IMR-90 (cell line): ENCODE results near the gene ERP29. TPM values are rescaled to one million over a fixed set of nuclear protein-coding genes. Genes with fewer than 3 reads are reported as not detected.

Source experiments
- ATAC-seq: fragments of 200-7000 bp; cut with Tn5 transposase; 2 replicates; pipeline ENCODE4 v1.9.1; 2020; ENCODE audit warnings: low read depth, mild to moderate bottlenecking, moderate library complexity
- BruUV-seq: library from RNA; stranded (reverse); fragments of 400-500 nt; replicated peaks from 2 replicates; lab custom pipeline; 2021; lab: Mats Ljungman, UMichigan
- CTCF ChIA-PET: fragments of 300-600 bp; formaldehyde crosslinking; extraction: SDS; loops from one replicate; lab custom pipeline; 2021; ENCODE audit warnings: antibody characterized with exemption; lab: Yijun Ruan, JAX
- POLR2A ChIA-PET: fragments of 300-600 bp; sonication (Branson Sonifier 250); formaldehyde crosslinking; loops from one replicate; lab custom pipeline; 2022; ENCODE audit warnings: antibody characterized with exemption; ENCODE audit not compliant: unreplicated experiment; lab: Charles Lee
- DNase-seq: peaks from one replicate; pipeline ENCODE4 v3.0.0; 2013
- H2AFZ ChIP-seq: replicated peaks from 2 replicates; pipeline ENCODE3; 2013; ENCODE audit warnings: low read length, mild to moderate bottlenecking; ENCODE audit not compliant: poor library complexity
- H2AK5ac ChIP-seq: 2 replicates; pipeline ENCODE4 v1.6.1; 2013; ENCODE audit warnings: low read depth, low read length, inconsistent platforms
- H2AK9ac ChIP-seq: replicated peaks from 2 replicates; pipeline ENCODE3; 2013; ENCODE audit warnings: mild to moderate bottlenecking, low read depth, low read length, moderate library complexity; ENCODE audit not compliant: poor library complexity
- H2BK120ac ChIP-seq: 2 replicates; pipeline ENCODE4 v1.6.1; 2013; ENCODE audit warnings: low read depth, low read length, inconsistent platforms
- H2BK15ac ChIP-seq: 3 replicates; pipeline ENCODE4 v1.6.1; 2013; ENCODE audit warnings: low read depth, low read length, inconsistent platforms
- H2BK20ac ChIP-seq: 2 replicates; pipeline ENCODE4 v1.6.1; 2013; ENCODE audit warnings: low read depth, mild to moderate bottlenecking, inconsistent platforms, low read length, moderate library complexity
- H2BK5ac ChIP-seq: 2 replicates; pipeline ENCODE4 v1.6.1; 2013; ENCODE audit warnings: mild to moderate bottlenecking, low read depth, low read length, inconsistent platforms; ENCODE audit not compliant: poor library complexity, severe bottlenecking
- H3K14ac ChIP-seq: replicated peaks from 2 replicates; pipeline ENCODE4 v1.6.1; 2013; ENCODE audit warnings: low read depth, low read length, inconsistent platforms
- H3K18ac ChIP-seq: 2 replicates; pipeline ENCODE4 v1.6.1; 2013; ENCODE audit warnings: low read depth, low read length, control low read depth
- H3K23ac ChIP-seq: 2 replicates; pipeline ENCODE4 v1.6.1; 2013; ENCODE audit warnings: low read depth, low read length, inconsistent platforms
- H3K27ac ChIP-seq: 2 replicates; pipeline ENCODE4 v1.5.1; 2013; ENCODE audit warnings: mild to moderate bottlenecking, control low read depth, low read length; ENCODE audit not compliant: insufficient read depth
- H3K27me3 ChIP-seq: 2 replicates; pipeline ENCODE4 v1.6.1; 2013; ENCODE audit warnings: low read length; ENCODE audit not compliant: control insufficient read depth, insufficient read depth
- H3K36me3 ChIP-seq: 2 replicates; pipeline ENCODE4 v1.6.1; 2013; ENCODE audit warnings: low read length, mixed read lengths; ENCODE audit not compliant: control insufficient read depth, insufficient read depth
- H3K4ac ChIP-seq: 2 replicates; pipeline ENCODE4 v1.6.1; 2013; ENCODE audit warnings: low read depth, low read length, inconsistent platforms
- H3K4me1 ChIP-seq: 2 replicates; pipeline ENCODE4 v1.6.1; 2013; ENCODE audit warnings: low read length, mixed read lengths; ENCODE audit not compliant: control insufficient read depth, insufficient read depth
- H3K4me2 ChIP-seq: 2 replicates; pipeline ENCODE4 v1.6.1; 2013; ENCODE audit warnings: low read depth, mild to moderate bottlenecking, control low read depth, low read length, moderate library complexity
- H3K4me3 ChIP-seq: 2 replicates; pipeline ENCODE4 v1.5.1; 2013; ENCODE audit warnings: low read depth, mild to moderate bottlenecking, control low read depth, low read length, moderate library complexity; ENCODE audit not compliant: insufficient read depth
- H3K56ac ChIP-seq: 2 replicates; pipeline ENCODE4 v1.6.1; 2013; ENCODE audit warnings: low read length, inconsistent platforms; ENCODE audit not compliant: insufficient read depth; ENCODE audit errors: extremely low read depth
- H3K79me1 ChIP-seq, 2 experiments: 2 replicates each; pipeline ENCODE4 v1.6.1; 2013; ENCODE audit warnings: low read length in 2 of 2, inconsistent platforms in 1 of 2, low read depth in 1 of 2
- H3K9ac ChIP-seq: 2 replicates; pipeline ENCODE4 v1.6.1; 2013; ENCODE audit warnings: low read depth, low read length, control low read depth
- H3K9me1 ChIP-seq: 2 replicates; pipeline ENCODE4 v1.6.1; 2013; ENCODE audit warnings: low read length, inconsistent platforms; ENCODE audit not compliant: insufficient read depth
- H3K9me3 ChIP-seq: 2 replicates; pipeline ENCODE4 v1.6.1; 2013; ENCODE audit warnings: low read length; ENCODE audit not compliant: control insufficient read depth, insufficient read depth
- H4K20me1 ChIP-seq: 2 replicates; pipeline ENCODE4 v1.6.1; 2013; ENCODE audit warnings: low read length, inconsistent platforms; ENCODE audit not compliant: insufficient read depth
- H4K5ac ChIP-seq: 2 replicates; pipeline ENCODE4 v1.6.1; 2013; ENCODE audit warnings: mild to moderate bottlenecking, low read depth, low read length, control low read depth
- H4K8ac ChIP-seq, 2 experiments: 2 replicates each; pipeline ENCODE4 v1.6.1; 2013; ENCODE audit warnings: low read depth in 2 of 2, low read length in 2 of 2, control low read depth in 1 of 2, inconsistent platforms in 1 of 2
- H4K91ac ChIP-seq: 2 replicates; pipeline ENCODE4 v1.6.1; 2013; ENCODE audit warnings: low read depth, low read length, inconsistent platforms; ENCODE audit not compliant: insufficient read depth
- BHLHE40 ChIP-seq: fragments of 150-350 bp; IDR thresholded peaks from 2 replicates; pipeline ENCODE4 v1.6.1; 2016; ENCODE audit warnings: mild to moderate bottlenecking, low read depth, low read length
- CEBPB ChIP-seq: IDR thresholded peaks from 2 replicates; pipeline ENCODE4 v1.6.1; 2012; ENCODE audit warnings: low read depth, low read length, improper control_type of control experiment
- CHD1 ChIP-seq: IDR thresholded peaks from 2 replicates; pipeline ENCODE4 v1.6.1; 2012; ENCODE audit warnings: low read depth, low read length, improper control_type of control experiment
- CTCF ChIP-seq: conservative IDR thresholded peaks from 2 replicates; pipeline ENCODE4 v1.5.1; 2012; ENCODE audit warnings: mild to moderate bottlenecking, low read depth, low read length, improper control_type of control experiment
- ELK1 ChIP-seq: fragments of 150-350 bp; IDR thresholded peaks from 2 replicates; pipeline ENCODE4 v1.6.1; 2016; ENCODE audit warnings: low read depth, mild to moderate bottlenecking, low read length, moderate library complexity, borderline replicate concordance
- FOS ChIP-seq: fragments of 150-350 bp; IDR thresholded peaks from 2 replicates; pipeline ENCODE4 v1.6.1; 2016; ENCODE audit warnings: low read depth, low read length
- MAFK ChIP-seq: IDR thresholded peaks from 2 replicates; pipeline ENCODE4 v1.6.1; 2012; ENCODE audit warnings: low read depth, low read length, improper control_type of control experiment
- MAZ ChIP-seq: IDR thresholded peaks from 2 replicates; pipeline ENCODE4 v1.6.1; 2012; ENCODE audit warnings: low read depth, mild to moderate bottlenecking, low read length, improper control_type of control experiment, moderate library complexity, borderline replicate concordance
- MXI1 ChIP-seq: IDR thresholded peaks from 2 replicates; pipeline ENCODE4 v1.6.1; 2012; ENCODE audit warnings: low read depth, mild to moderate bottlenecking, low read length, moderate library complexity, borderline replicate concordance
- NFE2L2 ChIP-seq: fragments of 150-350 bp; IDR thresholded peaks from 2 replicates; pipeline ENCODE4 v1.6.1; 2016; ENCODE audit warnings: low read depth, mild to moderate bottlenecking, low read length
- POLR2A ChIP-seq: IDR thresholded peaks from 2 replicates; pipeline ENCODE4 v1.6.1; 2012; ENCODE audit warnings: mild to moderate bottlenecking, low read depth, low read length
- RAD21 ChIP-seq: IDR thresholded peaks from 2 replicates; pipeline ENCODE4 v1.6.1; 2012; ENCODE audit warnings: low read length, improper control_type of control experiment
- RCOR1 ChIP-seq: IDR thresholded peaks from 2 replicates; pipeline ENCODE4 v1.6.1; 2012; ENCODE audit warnings: mild to moderate bottlenecking, low read length, improper control_type of control experiment; ENCODE audit not compliant: insufficient replicate concordance
- RFX5 ChIP-seq: IDR thresholded peaks from 2 replicates; pipeline ENCODE4 v1.8.0; 2012; ENCODE audit warnings: low read depth, mild to moderate bottlenecking, low read length, moderate library complexity
- SMC3 ChIP-seq: fragments of 150-350 bp; IDR thresholded peaks from 2 replicates; pipeline ENCODE4 v1.6.1; 2016; ENCODE audit warnings: low read depth, mild to moderate bottlenecking, antibody characterized with exemption, low read length, moderate library complexity
- USF2 ChIP-seq: fragments of 150-350 bp; IDR thresholded peaks from 2 replicates; pipeline ENCODE4 v1.6.1; 2017; ENCODE audit warnings: mild to moderate bottlenecking, antibody characterized with exemption, low read length, low read depth
- WGBS, 2 experiments: methylation state at CpG; one replicate each; pipeline versions ENCODE4 v1.1.5 to v1.1.7; 2013; ENCODE audit warnings: missing lambda C conversion rate in 2 of 2; ENCODE audit not compliant: insufficient read length in 1 of 2; ENCODE audit errors: extremely low coverage in 2 of 2; 5-methylcytosine and 5-hydroxymethylcytosine counted together
- dilution Hi-C: fragments of 300-500 bp; cut with HindIII; formaldehyde crosslinking; loops from one replicate; pipeline ENCODE4 v1.14.3; 2018; ENCODE audit warnings: low sequenced_read_pairs; ENCODE audit not compliant: unreplicated experiment
- in situ Hi-C: fragments of 300-500 bp; cut with MboI; formaldehyde crosslinking; loops from 3 replicates; pipeline ENCODE4 v1.14.3; 2019; ENCODE audit warnings: low sequenced_read_pairs, inconsistent platforms, mixed read lengths
- intact Hi-C: fragments of 100-400 bp; cut with micrococcal nuclease; formaldehyde crosslinking; loops from 2 replicates; pipeline ENCODE4 v1.10.0; 2022
- polyA plus RNA-seq, 3 experiments: library from polyadenylated mRNA; depleted of rRNA; stranded (reverse); fragments of >200 nt; gene quantifications; 2 replicates each; pipeline ENCODE4 v1.2.3, GENCODE V29; 2012; ENCODE audit warnings: low replicate concordance in 1 of 3
- total RNA-seq: library from RNA; depleted of rRNA; stranded (reverse); fragments of >200 nt; gene quantifications from 2 replicates; pipeline ENCODE4 v1.2.3, GENCODE V29; 2012

The ERP29 gene
- total and polyA plus RNA-seq, 2 of the 4 experiments (the other 2 are of a cell fraction) = 30.3 to 98.8 TPM

GRCh38 chr12:111991535-111991934, 21.7 kb upstream of the ERP29 start:
- Histone ChIP-seq H3K56ac (no peak overlapping the region), H4K91ac (no peak overlapping the region), H3K4me3 (no peak overlapping the region), H3K4me2 (no peak overlapping the region), H3K4me1 (no peaks in the 10 kb centered on the region), H4K8ac (no peak overlapping the region), H4K5ac (no peak overlapping the region), H3K14ac (no peak overlapping the region), H3K4ac (no peak overlapping the region), H4K20me1 (no peaks in the 10 kb centered on the region), H2BK15ac (no peak overlapping the region), H3K9me3 (no peaks in the 10 kb centered on the region), H3K23ac (no peak overlapping the region), H3K27me3 (no peaks in the 10 kb centered on the region), H2AFZ (no peak overlapping the region), H3K18ac (no peak overlapping the region), H3K9me1 (no peaks in the 10 kb centered on the region), H3K27ac (no peak overlapping the region), H3K79me1 (no peaks in the 10 kb centered on the region), H2BK120ac (no peak overlapping the region), H2BK20ac (no peak overlapping the region), H2AK9ac (no peak overlapping the region), H3K36me3 (no peaks in the 10 kb centered on the region), H2AK5ac (no peak overlapping the region), H3K9ac (no peak overlapping the region), H2BK5ac (no peak overlapping the region)
- no peak for ATAC-seq
- POLR2A ChIA-PET = no interaction called here
- CTCF ChIA-PET = no interaction called here
- no TSS peak for BruUV-seq
- intact Hi-C loops (no loop called here), in situ Hi-C loops (no loop called here), dilution Hi-C loops (no loop called here)
- DNase-seq = no peak
- no peak for TF ChIP-seq SMC3
- no peak for TF ChIP-seq FOS
- no peak for TF ChIP-seq NFE2L2
- TF ChIP-seq RCOR1 = no peak
- TF ChIP-seq BHLHE40 = no peak
- no peak for TF ChIP-seq ELK1
- no peak for TF ChIP-seq CTCF
- TF ChIP-seq USF2 = no peak
- TF ChIP-seq MAZ = no peak
- no peak for TF ChIP-seq CHD1
- TF ChIP-seq POLR2A = no peak
- no peak for TF ChIP-seq RAD21
- TF ChIP-seq MXI1 = no peak
- TF ChIP-seq MAFK = no peak
- TF ChIP-seq CEBPB = no peak
- TF ChIP-seq RFX5 = no peak
- WGBS, 2 experiments = no CpG with 5 or more reads among the region's 2 CpGs
